OCI-LY1 (cell line): ENCODE measurements around the gene CLEC5A.
A peak's percentile ranks its signal among the peaks of the same experiment; 100 is the strongest.

Experiments used
- H2AFZ ChIP-seq: fragments of 200-600 bp; sonication (generic), shearing (Covaris generic); 2 replicates; pipeline ENCODE4 v1.6.0; 2014; ENCODE audit warnings: antibody characterized with exemption, mild to moderate bottlenecking, low read length
- H3F3A ChIP-seq: fragments of 200-600 bp; sonication (generic), shearing (Covaris generic); 2 replicates; pipeline ENCODE4 v1.6.0; 2014; ENCODE audit warnings: mild to moderate bottlenecking, antibody characterized with exemption, low read length, moderate library complexity; ENCODE audit not compliant: insufficient read depth
- H3K27ac ChIP-seq: fragments of 200-600 bp; sonication (generic); 2 replicates; pipeline ENCODE4 v1.5.1; 2014; ENCODE audit warnings: low read length, mixed run types, mild to moderate bottlenecking, low read depth; ENCODE audit not compliant: poor library complexity, severe bottlenecking
- H3K27me3 ChIP-seq: fragments of 200-600 bp; sonication (generic); 2 replicates; pipeline ENCODE4 v1.6.0; 2014; ENCODE audit warnings: antibody characterized with exemption, mild to moderate bottlenecking, low read length, moderate library complexity; ENCODE audit not compliant: insufficient read depth
- H3K36me3 ChIP-seq: fragments of 200-600 bp; sonication (generic); 2 replicates; pipeline ENCODE4 v1.6.1; 2014; ENCODE audit warnings: mild to moderate bottlenecking, antibody characterized with exemption, low read length, moderate library complexity, mixed read lengths; ENCODE audit not compliant: insufficient read depth
- H3K4me1 ChIP-seq: fragments of 200-600 bp; sonication (generic); 2 replicates; pipeline ENCODE4 v1.5.1; 2014; ENCODE audit warnings: mild to moderate bottlenecking, low read length, moderate library complexity; ENCODE audit not compliant: insufficient read depth, severe bottlenecking
- H3K4me2 ChIP-seq: fragments of 200-600 bp; sonication (generic), shearing (Covaris generic); 2 replicates; pipeline ENCODE4 v1.6.1; 2014; ENCODE audit warnings: low read length
- H3K4me3 ChIP-seq: fragments of 200-600 bp; sonication (generic); 2 replicates; pipeline ENCODE4 v1.5.1; 2014; ENCODE audit warnings: low read length, low read depth, mild to moderate bottlenecking, mixed read lengths; ENCODE audit not compliant: poor library complexity, severe bottlenecking
- H3K79me2 ChIP-seq: fragments of 200-600 bp; shearing (Covaris generic); 2 replicates; pipeline ENCODE4 v1.6.1; 2016; ENCODE audit warnings: mixed run types, low read length, mixed read lengths; ENCODE audit not compliant: insufficient read depth
- H3K9ac ChIP-seq: fragments of 200-600 bp; sonication (generic), shearing (Covaris generic); 2 replicates; pipeline ENCODE4 v1.6.1; 2014; ENCODE audit warnings: mild to moderate bottlenecking, low read length, mixed read lengths
- H3K9me2 ChIP-seq: fragments of 200-600 bp; sonication (generic), shearing (Covaris generic); 2 replicates; pipeline ENCODE4 v1.6.1; 2014; ENCODE audit warnings: low read depth, mild to moderate bottlenecking, low read length, mixed read lengths
- H3K9me3 ChIP-seq: fragments of 200-600 bp; shearing (Covaris generic); 2 replicates; pipeline ENCODE4 v1.6.1; 2014; ENCODE audit warnings: low read length, mixed read lengths
- H4K20me1 ChIP-seq: fragments of 200-600 bp; sonication (generic), shearing (Covaris generic); 2 replicates; pipeline ENCODE4 v1.6.0; 2016; ENCODE audit warnings: mild to moderate bottlenecking, low read length; ENCODE audit not compliant: insufficient read depth
- EZH2 ChIP-seq: fragments of 200-600 bp; sonication (generic), shearing (Covaris generic); IDR thresholded peaks from 2 replicates; pipeline ENCODE4 v1.8.0; 2017; ENCODE audit warnings: borderline replicate concordance, mixed run types, mild to moderate bottlenecking, antibody characterized with exemption, low read length, moderate library complexity, mixed read lengths
- TF ChIP-seq, protein P1 (sequence below): fragments of 200-600 bp; sonication (generic), shearing (Covaris generic); IDR thresholded peaks from 2 replicates; pipeline ENCODE4 v1.5.1; 2017; ENCODE audit warnings: mild to moderate bottlenecking, antibody characterized with exemption, low read length, moderate library complexity, mixed read lengths

The CLEC5A gene

DNA sequence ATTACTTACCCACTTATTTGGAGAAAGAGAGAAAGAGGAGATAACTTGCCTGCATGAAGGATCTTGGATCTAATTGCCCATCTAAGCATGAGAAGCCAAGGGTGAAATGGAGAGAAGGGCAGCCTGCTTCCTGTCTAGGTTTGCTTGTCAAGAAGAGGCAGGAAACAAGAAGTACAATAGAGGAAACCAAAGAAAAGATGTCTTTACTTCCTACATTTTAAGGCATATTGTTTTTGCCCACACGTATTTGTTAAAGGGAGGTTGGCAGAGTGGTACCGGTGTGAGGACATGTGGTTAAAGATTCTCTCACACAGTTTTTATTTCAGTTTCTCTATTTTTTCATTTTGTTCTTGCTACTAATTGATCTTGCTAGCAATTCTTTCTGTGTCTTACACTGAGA is 32.8 kb upstream of the CLEC5A start:
- Histone ChIP-seq H3F3A (no peaks in the 10 kb centered on the region), H4K20me1 (no peaks in the 10 kb centered on the region), H3K27me3 (no peaks in the 10 kb centered on the region), H3K79me2 (no peaks in the 10 kb centered on the region), H2AFZ (no peak overlapping the region), H3K4me2 (no peak overlapping the region), H3K4me1 (peaks cover 7% of the 10 kb centered on the region), H3K36me3 (no peaks in the 10 kb centered on the region), H3K9me3 (no peaks in the 10 kb centered on the region), H3K4me3 (no peak overlapping the region), H3K27ac (no peak overlapping the region), H3K9me2 (no peaks in the 10 kb centered on the region), H3K9ac (no peak overlapping the region)
- TF ChIP-seq, protein P1, sequence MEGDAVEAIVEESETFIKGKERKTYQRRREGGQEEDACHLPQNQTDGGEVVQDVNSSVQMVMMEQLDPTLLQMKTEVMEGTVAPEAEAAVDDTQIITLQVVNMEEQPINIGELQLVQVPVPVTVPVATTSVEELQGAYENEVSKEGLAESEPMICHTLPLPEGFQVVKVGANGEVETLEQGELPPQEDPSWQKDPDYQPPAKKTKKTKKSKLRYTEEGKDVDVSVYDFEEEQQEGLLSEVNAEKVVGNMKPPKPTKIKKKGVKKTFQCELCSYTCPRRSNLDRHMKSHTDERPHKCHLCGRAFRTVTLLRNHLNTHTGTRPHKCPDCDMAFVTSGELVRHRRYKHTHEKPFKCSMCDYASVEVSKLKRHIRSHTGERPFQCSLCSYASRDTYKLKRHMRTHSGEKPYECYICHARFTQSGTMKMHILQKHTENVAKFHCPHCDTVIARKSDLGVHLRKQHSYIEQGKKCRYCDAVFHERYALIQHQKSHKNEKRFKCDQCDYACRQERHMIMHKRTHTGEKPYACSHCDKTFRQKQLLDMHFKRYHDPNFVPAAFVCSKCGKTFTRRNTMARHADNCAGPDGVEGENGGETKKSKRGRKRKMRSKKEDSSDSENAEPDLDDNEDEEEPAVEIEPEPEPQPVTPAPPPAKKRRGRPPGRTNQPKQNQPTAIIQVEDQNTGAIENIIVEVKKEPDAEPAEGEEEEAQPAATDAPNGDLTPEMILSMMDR: no peak
- TF ChIP-seq EZH2: no peak

GRCh38 chr7:141978351-141978750 is 31.6 kb upstream of the CLEC5A start:
- Histone ChIP-seq H2AFZ (no peak overlapping the region), H3K27ac (no peak overlapping the region), H3K9ac (no peak overlapping the region), H3K4me3 (no peak overlapping the region), H3K27me3 (no peaks in the 10 kb centered on the region), H3K4me2 (no peak overlapping the region), H3K79me2 (no peaks in the 10 kb centered on the region), H3K9me2 (no peaks in the 10 kb centered on the region), H3F3A (no peaks in the 10 kb centered on the region), H3K36me3 (no peaks in the 10 kb centered on the region), H3K4me1 (peaks cover 7% of the 10 kb centered on the region), H3K9me3 (no peaks in the 10 kb centered on the region), H4K20me1 (no peaks in the 10 kb centered on the region)
- TF ChIP-seq, protein P1: no peak
- no peak for TF ChIP-seq EZH2

- no peak overlapping the region for H3K4me3 ChIP-seq
- no peaks in the 10 kb centered on the region for H3K79me2 ChIP-seq
- no peaks in the 10 kb centered on the region for H3K9me3 ChIP-seq
- no peaks in the 10 kb centered on the region for H3K9me2 ChIP-seq
- H2AFZ ChIP-seq: no peak overlapping the region
- H3K36me3 ChIP-seq: no peaks in the 10 kb centered on the region
- no peaks in the 10 kb centered on the region for H4K20me1 ChIP-seq
- H3K27ac ChIP-seq: no peak overlapping the region
- H3K27me3 ChIP-seq: no peaks in the 10 kb centered on the region
- no peak for TF ChIP-seq EZH2
- no peak overlapping the region for H3K9ac ChIP-seq
- no peaks in the 10 kb centered on the region for H3F3A ChIP-seq
- H3K4me1 ChIP-seq: peaks cover 7% of the 10 kb centered on the region
- peak overlapping the region; percentile 43; the same call in 1 of the 2 replicates for H3K4me2 ChIP-seq
Observed at GRCh38 chr7:141976524-141977245, 29.9 kb upstream of the CLEC5A start.
